HG02884 (cell line): Measurements from ENCODE around the gene KAT6B.

Experiments used
- ATAC-seq: cut with Tn5 transposase; IDR thresholded peaks from one replicate; pipeline ENCODE4 v1.9.1; 2021; ENCODE audit warnings: mild to moderate bottlenecking, moderate library complexity; ENCODE audit not compliant: unreplicated experiment

Gene KAT6B

DNA sequence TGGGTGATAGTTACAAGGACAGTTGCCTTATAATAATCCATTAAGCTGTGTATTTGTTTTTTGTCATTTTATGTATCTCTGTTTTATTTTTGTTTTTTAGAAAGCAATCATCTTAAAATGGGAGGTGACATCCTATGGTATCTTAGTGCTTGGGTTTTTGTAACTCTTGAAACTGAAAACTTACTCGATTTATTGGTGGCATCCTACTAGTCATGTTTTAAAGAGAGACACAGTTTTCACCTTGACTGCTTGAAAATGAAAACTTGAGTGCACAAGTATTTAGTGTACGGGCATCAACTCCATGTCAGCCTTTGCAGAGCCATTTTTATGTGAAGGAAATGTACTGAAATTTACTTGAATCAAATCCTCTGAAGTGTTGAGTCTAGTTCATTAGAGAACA lies 181.2 kb downstream of the KAT6B start:
- no peak for ATAC-seq

DNA sequence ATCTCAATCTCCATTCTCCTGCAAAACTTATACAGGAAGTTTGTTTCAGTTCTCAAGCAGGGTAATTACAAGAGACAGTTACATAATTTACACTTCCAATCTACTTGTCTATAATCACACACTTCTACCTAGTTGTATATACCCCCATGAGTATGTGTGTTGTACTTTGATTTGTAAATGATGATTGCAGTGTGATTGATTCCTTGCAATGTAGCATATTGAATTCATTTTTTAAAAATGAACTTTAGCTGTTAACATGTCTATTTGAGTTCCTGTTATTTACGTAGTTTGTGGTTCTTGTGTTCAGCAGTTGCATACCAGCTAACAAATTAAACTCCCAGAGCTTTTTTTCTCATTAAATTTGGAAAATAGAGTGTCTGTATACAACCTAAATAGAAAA lies 182.6 kb downstream of the KAT6B start:
- no peak for ATAC-seq

DNA sequence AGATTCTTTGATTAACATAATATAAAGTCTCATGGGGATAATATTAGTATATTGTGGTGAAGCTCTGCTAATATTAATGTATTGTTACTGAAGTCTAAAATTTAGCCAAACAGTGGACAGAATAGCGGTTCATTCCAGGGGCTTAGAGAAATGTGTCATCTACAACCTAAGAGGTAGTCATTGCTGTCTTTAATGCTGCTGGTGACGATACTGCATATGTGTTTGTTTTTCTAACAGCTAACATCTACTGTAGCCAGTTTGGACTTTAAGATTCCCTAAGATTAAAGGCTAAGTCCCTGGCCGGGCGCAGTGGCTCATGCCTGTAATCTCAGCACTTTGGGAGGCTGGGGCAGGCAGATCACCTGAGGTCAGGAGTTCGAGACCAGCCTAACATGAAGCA lies 183.0 kb downstream of the KAT6B start:
- no peak for ATAC-seq

DNA sequence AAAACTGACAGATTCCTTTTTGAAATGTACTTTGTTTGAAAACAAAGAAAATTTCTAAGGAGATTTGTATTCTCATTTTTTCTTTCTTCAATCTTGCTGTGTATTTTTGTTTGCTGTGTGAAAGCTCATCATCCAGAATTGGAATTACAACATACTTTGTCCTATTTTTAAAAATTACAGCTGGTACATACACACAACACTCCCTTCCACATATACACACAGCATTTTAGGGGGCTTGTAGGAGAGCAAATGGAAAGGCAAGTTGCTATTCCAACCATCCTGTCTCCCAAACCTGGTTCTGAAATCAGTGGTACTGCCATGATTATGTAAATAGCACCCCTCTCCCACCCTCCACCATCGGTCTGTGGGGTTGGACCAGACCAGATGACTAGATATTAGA lies 184.0 kb downstream of the KAT6B start:
- no peak for ATAC-seq

GRCh38 chr10:75011221-75011620 lies 184.8 kb downstream of the KAT6B start:
- ATAC-seq: no peak

DNA sequence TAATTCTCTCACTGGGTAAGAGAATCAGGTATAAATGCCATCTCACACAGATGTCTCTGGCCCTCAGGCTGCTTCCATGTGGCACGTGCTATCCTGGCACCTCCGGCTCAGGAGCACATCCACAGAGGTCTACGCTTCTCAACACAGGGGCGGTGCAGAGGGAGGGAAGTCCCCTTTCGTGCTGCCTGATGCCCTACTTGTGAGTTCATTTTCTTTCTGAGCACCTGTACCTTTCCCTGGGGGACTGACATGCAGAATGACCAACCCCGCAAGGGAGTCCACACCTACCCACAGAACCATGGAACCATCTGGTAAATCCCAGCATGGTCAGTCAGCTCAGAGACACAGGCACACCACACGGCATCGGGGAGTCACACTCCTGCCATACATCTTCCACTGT lies 186.1 kb downstream of the KAT6B start:
- ATAC-seq: no peak

DNA sequence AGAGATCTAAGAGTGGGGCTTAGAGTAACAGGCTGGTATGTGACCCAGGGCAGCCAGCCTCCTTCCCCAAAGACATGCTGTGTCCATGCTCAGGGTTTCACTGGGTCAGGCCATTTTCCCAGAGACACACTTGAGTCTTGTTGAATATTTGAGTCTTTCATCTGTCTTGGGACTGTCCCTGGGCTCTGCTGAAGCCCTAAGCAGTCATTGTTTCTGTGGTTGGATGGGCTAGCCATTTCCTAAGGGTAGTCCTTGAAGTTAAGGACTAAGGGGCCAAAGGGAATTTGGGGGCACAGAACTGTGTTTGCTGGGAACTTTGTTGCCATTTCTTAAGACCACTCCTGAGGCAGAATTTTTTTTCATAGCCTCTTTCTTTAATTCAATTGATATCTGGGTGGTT lies 186.6 kb downstream of the KAT6B start:
- ATAC-seq: no peak

GRCh38 chr10:75013522-75013921 lies 187.1 kb downstream of the KAT6B start:
- ATAC-seq: no peak

- no peak for ATAC-seq
These were observed 188.3 kb downstream of the KAT6B start for GRCh38 chr10:75014516-75015230.

DNA sequence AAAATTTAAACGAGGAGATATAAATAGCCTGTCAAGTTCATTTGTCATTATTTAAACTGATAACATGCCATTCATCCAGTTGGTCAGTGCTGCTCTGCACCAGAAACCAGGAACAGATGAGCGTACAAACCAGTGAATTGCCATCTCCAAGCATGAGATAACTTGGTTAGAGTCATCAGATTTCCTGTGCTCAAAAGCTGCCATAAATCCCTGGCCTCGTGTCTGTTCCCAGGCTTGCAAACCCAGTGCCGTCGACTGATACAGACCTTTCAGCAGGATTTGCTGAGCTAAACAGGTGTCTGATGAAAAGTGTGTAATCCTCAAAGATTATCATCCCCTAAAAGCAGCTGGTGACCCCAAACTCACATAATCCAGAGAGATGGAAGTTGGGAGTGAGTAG lies 189.0 kb downstream of the KAT6B start:
- no peak for ATAC-seq

DNA sequence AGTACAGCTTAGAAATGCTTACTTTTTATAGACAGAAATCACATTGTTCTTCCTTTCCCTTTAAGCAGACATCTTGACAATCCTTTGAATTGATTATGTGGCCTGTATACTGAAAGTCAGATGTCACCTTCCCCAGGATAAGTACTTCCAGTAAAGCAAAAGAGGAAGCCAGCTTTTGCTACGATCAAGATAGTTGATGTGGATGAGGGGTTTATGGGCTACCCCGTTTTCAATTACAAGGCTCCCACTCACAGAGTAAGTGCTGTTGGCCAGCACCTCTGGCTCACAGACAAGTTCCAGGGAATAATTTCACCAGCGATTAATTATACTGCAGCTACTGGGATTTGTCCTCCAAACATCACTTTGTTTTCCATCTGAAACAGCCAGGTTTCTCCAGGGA lies 189.9 kb downstream of the KAT6B start:
- ATAC-seq: no peak

- no peak for ATAC-seq
These were observed 191.9 kb downstream of the KAT6B start for GRCh38 chr10:75018251-75018650.

DNA sequence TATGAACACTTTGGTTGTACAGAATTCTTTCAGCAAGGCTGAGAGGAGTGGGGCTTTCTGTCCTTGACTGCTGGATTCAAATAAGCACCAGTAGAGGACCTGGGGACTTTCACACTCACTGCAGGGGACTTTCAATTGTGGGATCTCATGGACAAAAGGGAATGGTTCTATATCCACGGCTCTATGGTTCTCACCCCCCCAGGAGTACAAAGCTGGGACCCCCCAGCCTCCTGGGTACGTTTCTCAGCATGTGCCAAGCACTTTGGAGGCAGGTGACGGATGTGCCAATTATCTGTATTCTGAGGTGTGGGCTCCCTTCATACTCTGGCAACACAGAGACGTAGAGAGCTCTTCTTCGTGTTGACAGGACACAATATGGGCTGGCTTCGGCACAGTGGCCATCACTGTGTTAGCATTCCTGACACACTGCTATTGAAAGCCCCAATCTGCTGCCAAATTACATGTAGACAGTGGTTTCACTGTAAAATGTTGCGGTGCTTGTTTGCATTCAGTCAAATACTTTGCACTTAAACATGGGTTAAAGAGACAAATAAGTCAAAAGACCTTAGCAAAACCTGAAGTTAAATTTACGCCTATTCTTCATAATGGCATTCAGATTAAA lies 192.4 kb downstream of the KAT6B start:
- ATAC-seq: no peak

GRCh38 chr10:75019370-75019769 lies 193.0 kb downstream of the KAT6B start:
- ATAC-seq: no peak

GRCh38 chr10:75020168-75020567 lies 193.8 kb downstream of the KAT6B start:
- ATAC-seq: no peak

DNA sequence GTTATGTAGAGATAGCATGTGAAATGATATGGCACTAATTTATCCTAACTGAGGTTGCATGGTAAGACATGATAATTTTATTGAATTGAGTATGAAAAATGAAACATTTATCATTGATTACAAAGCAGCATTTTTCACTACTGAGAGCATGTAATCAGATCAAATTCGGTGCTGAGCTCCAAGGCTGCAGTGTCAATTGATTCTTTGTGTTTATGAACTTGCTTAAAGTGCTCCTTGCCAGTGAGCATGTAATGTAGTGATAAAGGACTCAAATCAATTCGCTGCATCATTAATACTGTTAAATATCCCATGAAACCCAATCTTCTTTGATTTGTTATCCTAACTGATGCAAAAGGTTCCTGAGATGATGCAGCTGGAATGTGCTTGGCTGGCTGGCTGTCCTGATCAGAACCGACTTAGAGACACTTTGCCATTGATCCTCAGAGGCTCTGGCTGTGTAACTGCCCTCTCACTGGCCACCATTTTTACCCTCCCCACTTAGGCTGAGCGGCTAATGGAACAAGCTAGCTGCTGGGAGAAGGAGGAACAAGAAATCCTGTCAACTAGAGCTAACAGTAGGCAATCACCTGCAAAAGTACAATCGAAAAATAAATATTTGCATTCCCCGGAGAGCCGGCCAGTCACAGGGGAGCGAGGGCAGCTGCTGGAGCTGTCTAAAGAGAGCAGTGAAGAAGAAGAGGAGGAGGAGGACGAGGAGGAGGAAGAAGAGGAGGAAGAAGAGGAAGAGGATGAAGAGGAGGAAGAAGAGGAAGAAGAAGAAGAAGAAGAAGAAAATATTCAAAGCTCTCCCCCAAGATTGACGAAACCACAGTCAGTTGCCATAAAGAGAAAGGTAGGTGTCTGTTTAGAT lies 195.2 kb downstream of the KAT6B start:
- ATAC-seq: no peak

GRCh38 chr10:75023074-75023473 lies 196.7 kb downstream of the KAT6B start:
- ATAC-seq: no peak

DNA sequence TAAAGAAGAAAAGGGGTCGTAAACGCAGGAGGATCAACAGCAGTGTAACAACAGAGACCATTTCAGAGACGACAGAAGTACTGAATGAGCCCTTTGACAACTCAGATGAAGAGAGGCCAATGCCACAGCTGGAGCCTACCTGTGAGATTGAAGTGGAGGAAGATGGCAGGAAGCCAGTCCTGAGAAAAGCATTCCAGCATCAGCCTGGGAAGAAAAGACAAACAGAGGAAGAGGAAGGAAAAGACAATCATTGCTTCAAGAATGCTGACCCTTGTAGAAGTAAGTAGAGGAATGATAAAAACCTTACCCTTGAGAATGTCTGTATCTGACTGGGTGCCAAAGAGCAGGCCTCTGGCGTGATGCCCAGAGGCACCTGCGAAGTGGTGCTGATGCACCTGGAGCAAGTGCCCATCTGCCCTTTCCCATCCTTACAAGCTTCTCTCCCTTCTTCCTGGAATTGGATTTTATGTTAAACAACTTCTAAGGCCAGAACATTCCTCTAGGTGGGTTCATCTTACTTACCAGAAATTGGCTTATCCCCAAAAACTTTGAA lies 198.6 kb downstream of the KAT6B start:
- no peak for ATAC-seq

DNA sequence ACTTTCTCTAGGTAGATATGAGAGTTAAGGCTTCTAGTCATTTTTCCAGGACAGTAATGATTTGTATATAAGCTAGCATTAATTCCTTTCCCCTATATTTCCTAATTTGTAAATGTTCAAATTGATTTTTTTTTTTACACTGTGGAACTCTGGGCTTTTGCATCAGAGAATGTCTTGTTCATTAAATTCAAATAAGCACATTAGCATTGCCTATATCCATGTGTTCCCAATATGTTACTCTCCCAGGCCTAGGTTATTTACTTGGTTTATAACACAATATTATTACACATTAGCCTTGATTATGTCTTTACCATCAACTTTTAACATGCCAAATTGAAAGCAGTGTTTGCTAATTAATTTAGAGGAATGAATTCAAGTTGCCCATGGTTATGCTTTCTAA lies 201.6 kb downstream of the KAT6B start:
- no peak for ATAC-seq

GRCh38 chr10:75028748-75029147 lies 202.3 kb downstream of the KAT6B start:
- ATAC-seq: no peak

GRCh38 chr10:75029420-75029819 lies 203.0 kb downstream of the KAT6B start:
- no peak for ATAC-seq

- no peak for ATAC-seq
These were observed 203.5 kb downstream of the KAT6B start for GRCh38 chr10:75029857-75030256.
